Esophagus mucosa (tissue), 1 donor: ENCODE data around the gene PTK6. TPM values are rescaled to one million over a fixed set of nuclear protein-coding genes. Genes with fewer than 3 reads are reported as not detected.

Experiments used
- ATAC-seq: fragments of 200-7000 bp; cut with Tn5 transposase; one replicate; pipeline ENCODE4 v1.9.1; 2020
- total RNA-seq: library from RNA; stranded (reverse); gene quantifications from one replicate; pipeline ENCODE4 v1.2.4, GENCODE V29; 2023
- donor health status: DM: yes; HTN: yes; CAD: no.

Gene PTK6
- total RNA-seq, 1 donor from 2014 or later, result 92.7 TPM

- peak; percentile 4 for ATAC-seq
Measured at GRCh38 chr20:63542696-63543095, 5.5 kb upstream of the PTK6 start.

GRCh38 chr20:63542031-63542559, 4.9 kb upstream of the PTK6 start:
- peak; percentile 3 for ATAC-seq

GRCh38 chr20:63541371-63541770, 4.2 kb upstream of the PTK6 start:
- no peak for ATAC-seq

GRCh38 chr20:63540417-63541186, 3.4 kb upstream of the PTK6 start:
- ATAC-seq, result no peak

GRCh38 chr20:63539441-63540370, 2.5 kb upstream of the PTK6 start:
- no peak for ATAC-seq

GRCh38 chr20:63539092-63539430, 1.9 kb upstream of the PTK6 start:
- no peak for ATAC-seq

- peak; percentile 34 for ATAC-seq
Measured at GRCh38 chr20:63538204-63539091, 1.3 kb upstream of the PTK6 start.

- peak; percentile 73 for ATAC-seq
Measured at GRCh38 chr20:63537525-63538203, 488 bp upstream of the PTK6 start.

GRCh38 chr20:63536241-63536977, 767 bp downstream of the PTK6 start:
- peak; percentile 3 for ATAC-seq

- ATAC-seq, result peak; percentile 56
Measured at GRCh38 chr20:63534831-63535651, 2.1 kb downstream of the PTK6 start.

GRCh38 chr20:63534427-63534830, 2.7 kb downstream of the PTK6 start:
- no peak for ATAC-seq

- ATAC-seq, result peak; percentile 40
Measured at GRCh38 chr20:63533871-63534393, 3.2 kb downstream of the PTK6 start.

- ATAC-seq, result no peak
Measured at GRCh38 chr20:63533388-63533787, 3.8 kb downstream of the PTK6 start.

GRCh38 chr20:63532449-63532971, 4.7 kb downstream of the PTK6 start:
- ATAC-seq, result no peak

- ATAC-seq, result no peak
Measured at GRCh38 chr20:63531686-63532448, 5.3 kb downstream of the PTK6 start.

GRCh38 chr20:63530788-63531160, 6.4 kb downstream of the PTK6 start:
- ATAC-seq, result no peak

- no peak for ATAC-seq
Measured at GRCh38 chr20:63529861-63530787, 7.1 kb downstream of the PTK6 start.
